ENCODE data around the gene NEBL. TPM values are rescaled to one million over a fixed set of nuclear protein-coding genes. Genes with fewer than 3 reads are reported as not detected.

The NEBL gene
- total and polyA plus RNA-seq, 9 of the 15 experiments (the other 6 are each of a cell fraction or from before 2014, with no cell fraction given) = 0.82 to 14.6 (median 9.8) TPM

DNA sequence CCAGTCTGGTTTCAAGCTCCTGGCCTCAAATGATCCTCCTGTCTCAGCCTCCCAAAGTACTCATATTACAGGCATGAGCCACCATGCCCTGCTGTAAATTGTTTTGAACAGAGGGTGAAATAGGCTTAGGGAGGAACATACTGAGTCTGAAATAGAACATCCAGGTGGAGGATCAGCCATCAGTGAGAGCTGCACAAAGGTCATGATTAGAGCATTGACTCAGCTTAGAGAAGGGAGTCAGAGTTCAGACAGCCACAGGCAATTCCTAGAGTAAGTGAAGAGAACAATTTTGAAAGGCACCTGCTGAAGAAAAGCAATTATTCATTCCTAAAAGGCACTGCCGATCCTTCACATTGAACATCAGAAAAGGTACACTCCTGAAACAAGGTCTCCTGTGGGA, 15.9 kb upstream of the NEBL start:
- TF ChIP-seq PHTF2 (CRISPR knock-in tag; IDR thresholded peaks at IDR 0.05) (no peak), EGR1 (conservative IDR thresholded peaks at IDR 0.05) (no peak), NUFIP1 (IDR thresholded peaks at IDR 0.05; ENCODE audit: partially characterized antibody) (no peak), CEBPB (tag; IDR thresholded peaks at IDR 0.05) (no peak), KHSRP (IDR thresholded peaks at IDR 0.05) (no peak), ZNF717 (CRISPR knock-in tag; IDR thresholded peaks at IDR 0.05) (no peak), SREBF1 (IDR thresholded peaks at IDR 0.05; ENCODE audit: borderline replicate concordance, low read depth, low read length) (no peak), SAFB2 (IDR thresholded peaks at IDR 0.05; ENCODE audit: borderline replicate concordance, low read depth, low read length, severe bottlenecking) (no peak), EP400 (IDR thresholded peaks at IDR 0.05) (no peak), CBX2 (IDR thresholded peaks at IDR 0.05; ENCODE audit: insufficient read depth, low read length, poor library complexity, severe bottlenecking) (no peak)
- intact Hi-C loops (cut with micrococcal nuclease) = no loop called here
- Histone ChIP-seq H3K4me1 (replicated peaks in 1 of 2; ENCODE audit: control insufficient read depth in 2 of 2, insufficient read depth in 2 of 2, low read length in 2 of 2) (no peaks in the 10 kb centered on the region), H3K9me1 (ENCODE audit: control insufficient read depth, insufficient read depth, low read length) (no peaks in the 10 kb centered on the region), H3K9me3 (replicated peaks; ENCODE audit: control insufficient read depth, insufficient read depth, low read depth, low read length) (no peaks in the 10 kb centered on the region), H3K27ac (ENCODE audit: extremely low read depth, low read depth, low read length) (no peak overlapping the region), H4K20me1 (replicated peaks; ENCODE audit: control insufficient read depth, insufficient read depth, low read length) (no peaks in the 10 kb centered on the region), H3K36me3 (ENCODE audit: control insufficient read depth, insufficient read depth, low read length) (no peaks in the 10 kb centered on the region), H3K79me2 (ENCODE audit: control insufficient read depth, insufficient read depth, low read length) (no peaks in the 10 kb centered on the region), H3K4me3 (no peak overlapping the region), H2AFZ (ENCODE audit: low read depth, low read length) (no peak overlapping the region), H3K27me3 (ENCODE audit: control insufficient read depth in 2 of 2, insufficient read depth in 2 of 2, low read length in 2 of 2) (no peaks in the 10 kb centered on the region; a peak in 1 of 5 replicates), H3K4me2 (ENCODE audit: insufficient read depth, low read length) (no peak overlapping the region), H3K9ac (ENCODE audit: insufficient read depth in 1 of 2, low read depth in 2 of 2, low read length in 2 of 2) (no peak overlapping the region)
- ATAC-seq = no peak
- no TSS peak for BruUV-seq (replicated peaks)
- ChIA-PET CTCF (ENCODE audit: low intra/inter-chr PET ratio) (no interaction called here), POLR2A (no interaction called here)
- no peak for DNase-seq (ENCODE audit: extremely low read depth in 1 of 4, low spot score in 3 of 4)
- in situ Hi-C loops (cut with MboI) = no loop called here
- WGBS (ENCODE audit: insufficient coverage, low coverage, missing lambda C conversion rate) = 39% methylated on average over 1 of the region's 1 CpG
- FAIRE-seq = no peak
